GM12891 (cell line): ENCODE results near the gene FARP1.

ENCODE experiments used
- POLR2A ChIP-seq: IDR thresholded peaks from 2 replicates; pipeline ENCODE4 v1.6.1; 2011; ENCODE audit warnings: low read depth, low read length, control low read depth
- POLR2AphosphoS5 ChIP-seq: IDR thresholded peaks from 2 replicates; pipeline ENCODE4 v1.6.1; 2011; ENCODE audit warnings: low read depth, low read length, control low read depth
- POU2F2 ChIP-seq: IDR thresholded peaks from 2 replicates; pipeline ENCODE4 v1.6.1; 2011; ENCODE audit warnings: low read depth, mild to moderate bottlenecking, control low read depth, low read length, moderate library complexity
- SPI1 ChIP-seq: IDR thresholded peaks from 2 replicates; pipeline ENCODE4 v1.6.1; 2011; ENCODE audit warnings: low read depth, low read length, control low read depth
- TAF1 ChIP-seq: IDR thresholded peaks from 2 replicates; pipeline ENCODE4 v1.6.1; 2011; ENCODE audit warnings: low read depth, low read length, control low read depth

DNA sequence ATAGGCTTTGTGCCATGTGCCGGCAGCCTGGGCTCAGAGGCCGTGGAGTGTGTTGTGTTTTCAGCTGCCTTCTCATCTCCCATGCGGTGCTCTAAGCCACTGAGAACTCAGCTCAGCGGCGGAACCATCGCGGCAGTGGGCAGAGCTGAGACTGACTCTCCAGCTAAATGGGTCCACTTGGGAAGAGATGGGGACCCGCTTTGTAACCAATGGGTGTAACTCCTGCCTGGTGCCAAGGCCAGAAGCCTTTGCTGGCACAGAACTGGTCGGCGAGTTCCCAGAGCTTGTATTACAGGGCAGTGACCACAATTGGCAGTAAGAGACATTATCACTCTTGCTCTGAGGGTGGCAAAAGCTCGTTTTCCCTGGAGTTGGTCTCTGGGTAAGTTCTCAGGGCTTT is 251.0 kb downstream of the FARP1 start:
- TF ChIP-seq POLR2AphosphoS5 = no peak
- TF ChIP-seq POLR2A = no peak
- TF ChIP-seq SPI1 = no peak
- TF ChIP-seq TAF1 = no peak
- no peak for TF ChIP-seq POU2F2
